OCI-LY1 (cell line): Measurements from ENCODE around the gene HBP1.

Experiments used
- EZH2 ChIP-seq: fragments of 200-600 bp; sonication (generic), shearing (Covaris generic); IDR thresholded peaks from 2 replicates; pipeline ENCODE4 v1.8.0; 2017; ENCODE audit warnings: borderline replicate concordance, mixed run types, mild to moderate bottlenecking, antibody characterized with exemption, low read length, moderate library complexity, mixed read lengths
- TF ChIP-seq, protein P1 (sequence below): fragments of 200-600 bp; sonication (generic), shearing (Covaris generic); IDR thresholded peaks from 2 replicates; pipeline ENCODE4 v1.5.1; 2017; ENCODE audit warnings: mild to moderate bottlenecking, antibody characterized with exemption, low read length, moderate library complexity, mixed read lengths

DNA sequence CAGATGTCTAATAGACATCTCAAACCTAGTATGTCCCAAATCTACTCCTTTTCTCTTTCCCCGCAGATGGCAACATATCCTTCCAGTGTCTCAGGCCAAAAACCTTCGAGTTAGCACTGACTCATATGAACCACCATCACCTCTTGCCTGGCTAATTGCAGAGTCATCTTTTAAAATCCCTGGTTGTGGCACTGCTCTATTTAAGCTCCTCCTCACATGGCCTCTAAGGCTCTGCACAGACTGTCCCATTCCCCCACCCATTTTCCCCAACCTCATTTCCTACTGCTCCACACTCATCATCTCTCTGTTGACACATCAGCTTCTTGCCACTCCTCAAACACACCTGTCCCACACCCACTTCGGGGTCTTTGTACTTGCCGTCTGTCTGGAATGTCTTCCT, 16.8 kb upstream of the HBP1 start:
- TF ChIP-seq, protein P1, sequence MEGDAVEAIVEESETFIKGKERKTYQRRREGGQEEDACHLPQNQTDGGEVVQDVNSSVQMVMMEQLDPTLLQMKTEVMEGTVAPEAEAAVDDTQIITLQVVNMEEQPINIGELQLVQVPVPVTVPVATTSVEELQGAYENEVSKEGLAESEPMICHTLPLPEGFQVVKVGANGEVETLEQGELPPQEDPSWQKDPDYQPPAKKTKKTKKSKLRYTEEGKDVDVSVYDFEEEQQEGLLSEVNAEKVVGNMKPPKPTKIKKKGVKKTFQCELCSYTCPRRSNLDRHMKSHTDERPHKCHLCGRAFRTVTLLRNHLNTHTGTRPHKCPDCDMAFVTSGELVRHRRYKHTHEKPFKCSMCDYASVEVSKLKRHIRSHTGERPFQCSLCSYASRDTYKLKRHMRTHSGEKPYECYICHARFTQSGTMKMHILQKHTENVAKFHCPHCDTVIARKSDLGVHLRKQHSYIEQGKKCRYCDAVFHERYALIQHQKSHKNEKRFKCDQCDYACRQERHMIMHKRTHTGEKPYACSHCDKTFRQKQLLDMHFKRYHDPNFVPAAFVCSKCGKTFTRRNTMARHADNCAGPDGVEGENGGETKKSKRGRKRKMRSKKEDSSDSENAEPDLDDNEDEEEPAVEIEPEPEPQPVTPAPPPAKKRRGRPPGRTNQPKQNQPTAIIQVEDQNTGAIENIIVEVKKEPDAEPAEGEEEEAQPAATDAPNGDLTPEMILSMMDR = no peak
- TF ChIP-seq EZH2 = no peak
